Measurements from ENCODE around the gene RPRD2.

DNA sequence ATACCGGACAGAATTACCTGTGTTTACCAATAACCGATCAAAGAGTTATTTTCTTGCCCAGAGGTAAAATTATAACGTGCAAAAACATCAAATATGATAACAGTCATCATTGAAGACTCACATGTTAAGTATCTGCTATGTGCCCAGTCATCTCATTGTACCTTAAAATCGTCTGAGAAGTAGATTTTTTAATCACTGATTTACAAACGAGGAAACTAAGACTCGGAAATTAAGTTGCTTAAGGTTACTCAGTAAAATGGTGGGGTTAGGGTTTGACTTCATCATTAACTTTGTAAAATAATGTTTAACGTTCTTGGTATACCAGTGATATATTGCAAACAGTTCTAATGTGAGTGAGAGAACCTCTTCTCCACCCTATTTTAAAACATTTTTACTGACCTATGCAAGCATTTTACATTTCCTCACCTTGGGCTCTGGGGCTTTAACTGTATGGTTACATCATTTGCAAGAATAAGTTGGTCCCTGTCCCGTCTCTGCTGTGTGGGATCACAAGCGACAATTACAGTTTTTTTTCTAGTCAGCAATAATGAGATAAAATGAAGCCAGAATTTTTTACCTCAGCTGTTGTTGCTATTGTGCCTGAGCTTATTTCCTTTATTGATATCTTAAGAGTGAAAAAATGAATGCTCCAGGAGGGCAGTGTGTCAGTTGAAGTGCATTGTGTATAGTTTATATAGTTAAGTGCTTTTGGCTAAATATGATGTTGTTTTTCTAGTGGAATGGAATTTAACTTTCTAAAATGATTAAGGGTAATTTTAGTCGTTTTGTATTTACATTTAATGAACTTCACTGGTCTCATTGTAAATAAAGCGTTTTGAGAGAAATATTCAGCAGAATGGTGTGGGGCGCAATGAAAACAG lies 2.7 kb downstream of the RPRD2 start:
- no peak for TF ChIP-seq EZH2phosphoT487 (IDR thresholded peaks at IDR 0.05; ENCODE audit: borderline replicate concordance)
- no peak for TF ChIP-seq EZH2 (IDR thresholded peaks at IDR 0.05)
- TF ChIP-seq, protein P1, sequence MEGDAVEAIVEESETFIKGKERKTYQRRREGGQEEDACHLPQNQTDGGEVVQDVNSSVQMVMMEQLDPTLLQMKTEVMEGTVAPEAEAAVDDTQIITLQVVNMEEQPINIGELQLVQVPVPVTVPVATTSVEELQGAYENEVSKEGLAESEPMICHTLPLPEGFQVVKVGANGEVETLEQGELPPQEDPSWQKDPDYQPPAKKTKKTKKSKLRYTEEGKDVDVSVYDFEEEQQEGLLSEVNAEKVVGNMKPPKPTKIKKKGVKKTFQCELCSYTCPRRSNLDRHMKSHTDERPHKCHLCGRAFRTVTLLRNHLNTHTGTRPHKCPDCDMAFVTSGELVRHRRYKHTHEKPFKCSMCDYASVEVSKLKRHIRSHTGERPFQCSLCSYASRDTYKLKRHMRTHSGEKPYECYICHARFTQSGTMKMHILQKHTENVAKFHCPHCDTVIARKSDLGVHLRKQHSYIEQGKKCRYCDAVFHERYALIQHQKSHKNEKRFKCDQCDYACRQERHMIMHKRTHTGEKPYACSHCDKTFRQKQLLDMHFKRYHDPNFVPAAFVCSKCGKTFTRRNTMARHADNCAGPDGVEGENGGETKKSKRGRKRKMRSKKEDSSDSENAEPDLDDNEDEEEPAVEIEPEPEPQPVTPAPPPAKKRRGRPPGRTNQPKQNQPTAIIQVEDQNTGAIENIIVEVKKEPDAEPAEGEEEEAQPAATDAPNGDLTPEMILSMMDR (IDR thresholded peaks at IDR 0.05 in 2 of 3, conservative IDR thresholded peaks at IDR 0.05 in 1 of 3; ENCODE audit: borderline replicate concordance in 1 of 3, insufficient read depth in 1 of 3, low read depth in 2 of 3, low read length in 2 of 3): no peak
- TF ChIP-seq, protein P2, sequence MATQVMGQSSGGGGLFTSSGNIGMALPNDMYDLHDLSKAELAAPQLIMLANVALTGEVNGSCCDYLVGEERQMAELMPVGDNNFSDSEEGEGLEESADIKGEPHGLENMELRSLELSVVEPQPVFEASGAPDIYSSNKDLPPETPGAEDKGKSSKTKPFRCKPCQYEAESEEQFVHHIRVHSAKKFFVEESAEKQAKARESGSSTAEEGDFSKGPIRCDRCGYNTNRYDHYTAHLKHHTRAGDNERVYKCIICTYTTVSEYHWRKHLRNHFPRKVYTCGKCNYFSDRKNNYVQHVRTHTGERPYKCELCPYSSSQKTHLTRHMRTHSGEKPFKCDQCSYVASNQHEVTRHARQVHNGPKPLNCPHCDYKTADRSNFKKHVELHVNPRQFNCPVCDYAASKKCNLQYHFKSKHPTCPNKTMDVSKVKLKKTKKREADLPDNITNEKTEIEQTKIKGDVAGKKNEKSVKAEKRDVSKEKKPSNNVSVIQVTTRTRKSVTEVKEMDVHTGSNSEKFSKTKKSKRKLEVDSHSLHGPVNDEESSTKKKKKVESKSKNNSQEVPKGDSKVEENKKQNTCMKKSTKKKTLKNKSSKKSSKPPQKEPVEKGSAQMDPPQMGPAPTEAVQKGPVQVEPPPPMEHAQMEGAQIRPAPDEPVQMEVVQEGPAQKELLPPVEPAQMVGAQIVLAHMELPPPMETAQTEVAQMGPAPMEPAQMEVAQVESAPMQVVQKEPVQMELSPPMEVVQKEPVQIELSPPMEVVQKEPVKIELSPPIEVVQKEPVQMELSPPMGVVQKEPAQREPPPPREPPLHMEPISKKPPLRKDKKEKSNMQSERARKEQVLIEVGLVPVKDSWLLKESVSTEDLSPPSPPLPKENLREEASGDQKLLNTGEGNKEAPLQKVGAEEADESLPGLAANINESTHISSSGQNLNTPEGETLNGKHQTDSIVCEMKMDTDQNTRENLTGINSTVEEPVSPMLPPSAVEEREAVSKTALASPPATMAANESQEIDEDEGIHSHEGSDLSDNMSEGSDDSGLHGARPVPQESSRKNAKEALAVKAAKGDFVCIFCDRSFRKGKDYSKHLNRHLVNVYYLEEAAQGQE (IDR thresholded peaks at IDR 0.05; ENCODE audit: low read depth): no peak
- TF ChIP-seq SIN3A (IDR thresholded peaks at IDR 0.05; ENCODE audit: low read depth): no peak
- no peak for TF ChIP-seq JUND (IDR thresholded peaks at IDR 0.05)
- no peak for TF ChIP-seq YY1 (IDR thresholded peaks at IDR 0.05; ENCODE audit: extremely low read depth, insufficient replicate concordance, low read depth, low read length)
- TF ChIP-seq, protein P3, sequence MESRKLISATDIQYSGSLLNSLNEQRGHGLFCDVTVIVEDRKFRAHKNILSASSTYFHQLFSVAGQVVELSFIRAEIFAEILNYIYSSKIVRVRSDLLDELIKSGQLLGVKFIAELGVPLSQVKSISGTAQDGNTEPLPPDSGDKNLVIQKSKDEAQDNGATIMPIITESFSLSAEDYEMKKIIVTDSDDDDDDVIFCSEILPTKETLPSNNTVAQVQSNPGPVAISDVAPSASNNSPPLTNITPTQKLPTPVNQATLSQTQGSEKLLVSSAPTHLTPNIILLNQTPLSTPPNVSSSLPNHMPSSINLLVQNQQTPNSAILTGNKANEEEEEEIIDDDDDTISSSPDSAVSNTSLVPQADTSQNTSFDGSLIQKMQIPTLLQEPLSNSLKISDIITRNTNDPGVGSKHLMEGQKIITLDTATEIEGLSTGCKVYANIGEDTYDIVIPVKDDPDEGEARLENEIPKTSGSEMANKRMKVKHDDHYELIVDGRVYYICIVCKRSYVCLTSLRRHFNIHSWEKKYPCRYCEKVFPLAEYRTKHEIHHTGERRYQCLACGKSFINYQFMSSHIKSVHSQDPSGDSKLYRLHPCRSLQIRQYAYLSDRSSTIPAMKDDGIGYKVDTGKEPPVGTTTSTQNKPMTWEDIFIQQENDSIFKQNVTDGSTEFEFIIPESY (IDR thresholded peaks at IDR 0.05; ENCODE audit: extremely low read depth, insufficient replicate concordance, low read length): no peak
- no peak for TF ChIP-seq POLR2A (IDR thresholded peaks at IDR 0.05; ENCODE audit: borderline replicate concordance, extremely low read depth, insufficient read depth, insufficient read length)
- TF ChIP-seq, protein P4, sequence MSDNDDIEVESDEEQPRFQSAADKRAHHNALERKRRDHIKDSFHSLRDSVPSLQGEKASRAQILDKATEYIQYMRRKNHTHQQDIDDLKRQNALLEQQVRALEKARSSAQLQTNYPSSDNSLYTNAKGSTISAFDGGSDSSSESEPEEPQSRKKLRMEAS (IDR thresholded peaks at IDR 0.05): no peak
- no peak for TF ChIP-seq SP1 (IDR thresholded peaks at IDR 0.05; ENCODE audit: low read depth)
- TF ChIP-seq EGR1 (IDR thresholded peaks at IDR 0.05; ENCODE audit: low read depth): no peak
- TF ChIP-seq TCF7L2 (IDR thresholded peaks at IDR 0.05; ENCODE audit: borderline replicate concordance, extremely low read depth, insufficient read depth, insufficient read length): no peak
- no peak for TF ChIP-seq ELF1 (IDR thresholded peaks at IDR 0.05; ENCODE audit: borderline replicate concordance, low read depth)
